GM21825 (cell line): ENCODE data around the gene CHST12.

Experiments
- ATAC-seq: cut with Tn5 transposase; IDR thresholded peaks from one replicate; pipeline ENCODE4 v1.9.1; 2021; ENCODE audit warnings: mild to moderate bottlenecking, moderate library complexity; ENCODE audit not compliant: unreplicated experiment

CHST12 gene

DNA sequence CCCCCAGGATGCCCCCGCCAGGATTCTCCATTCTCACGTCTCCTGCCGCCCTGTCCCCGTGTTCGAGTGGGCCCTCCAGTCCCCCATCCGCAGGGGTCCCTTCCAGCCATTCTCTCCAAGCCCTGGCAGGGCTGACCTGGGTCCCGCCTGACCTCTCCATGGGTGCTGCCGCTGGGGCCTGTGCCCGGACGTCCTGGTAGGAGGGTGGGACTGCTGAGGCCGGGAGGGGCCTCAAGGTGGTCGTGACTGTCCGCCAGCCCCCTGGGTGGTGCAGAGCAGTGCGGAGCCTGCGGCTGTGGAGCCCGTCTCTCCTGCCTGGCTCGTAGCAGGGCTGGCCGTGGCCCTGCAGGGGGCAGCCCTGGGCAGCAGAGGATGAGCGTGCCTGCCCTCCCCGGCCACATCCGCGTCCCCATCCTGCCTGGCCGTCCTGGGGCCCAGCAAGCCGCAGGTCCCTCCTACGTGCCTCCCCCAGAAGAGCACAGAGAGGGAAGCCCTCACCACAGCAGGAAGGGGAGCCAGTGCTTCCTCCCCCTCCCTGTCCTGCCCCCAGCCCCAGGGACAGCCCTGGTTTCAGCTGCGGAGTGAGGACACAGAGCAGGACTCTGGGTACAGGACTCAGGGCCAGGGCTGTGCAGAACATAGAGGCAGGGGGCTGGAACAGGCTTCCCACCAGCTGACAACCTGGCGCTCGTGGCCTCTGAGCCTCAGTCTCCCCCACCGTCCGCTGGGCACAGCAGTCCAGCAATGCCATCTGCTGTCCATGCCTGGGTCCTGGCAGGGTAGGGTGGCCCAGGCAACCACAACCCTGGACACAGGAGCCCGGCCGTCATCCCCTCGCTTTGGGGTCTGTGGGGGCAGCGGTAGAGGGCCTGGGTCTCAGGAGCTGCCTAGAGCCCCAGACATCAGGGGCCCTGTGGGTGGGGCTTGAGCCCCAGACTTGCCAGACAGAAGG lies 74.3 kb downstream of the CHST12 start:
- peak; percentile 61 for ATAC-seq

DNA sequence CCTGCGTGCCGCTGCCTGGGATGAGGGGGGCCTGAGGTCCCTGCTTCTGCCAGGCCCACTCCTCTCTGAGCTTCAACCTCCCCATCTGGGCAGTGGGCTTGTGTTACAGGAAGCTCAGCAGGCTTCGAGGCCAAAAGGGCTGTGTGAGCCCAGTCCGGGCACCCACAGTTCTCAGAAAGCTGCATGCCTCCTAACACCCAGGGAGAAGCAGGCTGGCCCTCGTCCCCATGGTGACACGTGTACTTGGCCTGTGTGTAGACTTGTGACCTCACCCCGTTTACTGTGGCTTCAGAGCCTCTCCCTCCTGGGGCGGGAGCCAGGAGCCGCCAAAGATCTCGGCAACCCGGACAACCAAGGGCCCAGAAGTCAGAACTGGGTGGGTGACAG lies 75.0 kb downstream of the CHST12 start:
- ATAC-seq = no peak

DNA sequence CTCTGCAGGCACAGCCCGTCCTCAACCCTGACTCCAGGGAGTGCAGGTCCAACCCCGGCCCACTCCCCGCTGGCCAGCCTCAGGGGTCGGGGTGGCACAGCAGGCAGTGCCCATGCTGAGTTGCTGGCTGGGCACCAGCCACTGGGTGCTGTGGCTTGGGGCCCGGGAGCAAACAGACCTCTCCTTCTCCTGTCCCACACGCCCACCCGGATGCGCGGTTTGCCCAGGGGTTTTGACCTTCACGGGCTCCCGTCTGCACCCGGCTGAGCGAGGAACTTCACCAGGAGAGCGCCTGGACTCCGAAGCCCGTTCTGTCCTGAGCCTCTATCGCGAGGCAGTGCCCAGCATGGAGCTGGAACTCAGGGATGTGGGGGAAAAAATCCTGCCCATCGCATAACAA lies 75.4 kb downstream of the CHST12 start:
- ATAC-seq = no peak

DNA sequence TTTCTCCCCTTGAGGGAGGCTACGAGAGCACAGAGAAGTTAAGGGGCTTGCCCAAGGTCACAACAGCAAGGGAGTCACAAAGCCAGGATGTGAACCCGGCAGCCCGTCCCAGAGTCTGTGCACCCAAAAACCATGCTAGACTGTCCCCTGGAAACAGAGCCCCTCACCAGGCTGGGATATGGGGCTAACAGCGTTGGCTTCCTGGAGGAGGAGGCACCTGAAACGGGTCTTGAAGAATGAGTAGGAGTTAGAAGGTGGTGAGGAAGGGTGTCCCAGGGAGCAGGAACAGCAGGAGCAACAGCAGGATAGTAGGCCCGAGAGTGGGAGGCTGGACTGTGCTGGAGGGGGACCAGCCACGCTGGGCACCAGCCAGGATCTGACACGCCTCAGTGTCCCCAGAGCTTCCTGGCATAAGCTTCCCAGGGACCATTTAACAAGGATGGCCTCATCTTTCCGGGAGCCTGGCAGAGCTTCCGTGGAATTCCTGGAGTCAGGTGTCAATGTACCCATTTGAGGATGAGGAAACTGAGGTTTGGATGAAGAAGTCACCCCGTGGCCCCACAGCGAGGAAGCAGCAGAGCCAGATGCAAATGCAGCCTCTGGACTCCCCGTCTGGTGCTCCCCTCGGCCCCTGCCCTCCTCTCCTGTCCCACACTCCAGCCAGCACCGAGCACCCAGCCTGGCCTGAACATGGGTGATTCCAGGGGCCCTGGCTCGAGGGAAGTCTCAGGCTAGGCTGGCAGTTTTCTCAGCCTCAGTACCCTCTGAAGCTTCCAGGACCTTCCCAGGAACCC lies 76.1 kb downstream of the CHST12 start:
- ATAC-seq = no peak

DNA sequence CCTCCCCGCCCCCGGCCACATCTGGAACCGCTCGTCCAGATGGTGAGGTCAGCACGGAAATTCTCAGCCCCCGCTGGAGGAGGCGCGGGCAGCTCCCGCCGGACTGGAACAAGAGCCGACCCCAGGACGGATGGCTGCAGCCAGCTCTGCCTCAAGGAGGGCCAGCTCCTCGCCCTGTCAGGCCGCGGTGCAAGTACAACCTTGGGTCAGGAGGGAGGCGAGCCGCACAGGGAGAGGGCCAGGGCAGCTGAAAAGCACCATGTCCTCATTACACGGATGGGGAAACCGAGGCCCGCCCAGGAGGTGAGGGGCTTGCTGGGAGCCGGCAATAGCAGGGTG lies 76.6 kb downstream of the CHST12 start:
- ATAC-seq = no peak

DNA sequence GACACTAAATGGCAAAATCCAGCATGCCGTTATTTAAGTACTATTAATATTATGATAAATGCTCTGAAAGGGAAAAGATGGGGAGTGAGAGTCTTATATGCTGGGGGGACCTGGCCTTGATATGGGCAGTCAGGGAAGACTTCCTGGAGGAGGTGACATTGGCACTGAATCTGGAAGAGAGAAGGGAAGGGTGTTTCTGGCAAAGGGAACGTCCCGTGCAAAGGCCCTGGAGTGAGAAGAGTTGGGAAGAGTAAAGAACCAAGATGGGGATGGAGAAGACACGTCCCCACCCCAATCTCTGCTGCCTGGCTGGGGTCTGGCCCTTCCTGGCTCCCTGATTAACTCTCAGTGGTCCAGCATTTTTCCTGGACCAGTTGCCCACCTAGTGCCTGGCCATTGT lies 77.8 kb downstream of the CHST12 start:
- no peak for ATAC-seq

DNA sequence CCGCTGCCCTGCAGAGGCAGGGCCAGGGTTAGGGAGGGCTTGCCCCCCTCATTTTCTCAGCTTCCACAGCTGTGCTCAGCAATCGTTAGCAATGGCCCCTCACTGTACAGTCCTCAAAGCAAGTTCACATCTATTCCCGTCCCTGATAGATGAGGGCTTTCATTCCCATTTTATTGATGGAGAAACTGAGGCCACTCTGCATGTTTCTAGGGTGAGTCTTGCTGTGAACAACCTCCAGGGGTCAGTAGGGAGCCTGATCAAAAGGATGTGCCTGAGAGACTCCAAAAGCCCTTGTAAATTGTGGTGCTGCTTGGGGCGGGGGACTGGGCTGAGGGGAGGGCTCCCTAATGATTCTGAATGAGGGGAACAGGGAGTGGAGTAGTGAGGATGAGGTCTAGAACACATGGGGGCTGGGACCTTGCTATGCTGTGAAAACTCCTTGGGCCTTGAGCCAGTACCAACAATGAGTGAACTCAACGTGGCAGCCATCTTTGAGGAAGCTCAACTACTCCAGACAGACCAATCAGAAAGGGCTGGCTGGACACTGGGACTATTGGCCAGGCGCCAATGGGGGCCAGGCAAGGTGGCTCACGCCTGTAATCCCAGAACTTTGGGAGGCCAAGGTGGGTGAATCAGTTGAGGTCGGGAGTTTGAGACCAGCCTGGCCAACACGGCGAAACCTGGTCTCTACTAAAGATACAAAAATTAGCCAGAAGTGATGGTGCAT lies 79.5 kb downstream of the CHST12 start:
- ATAC-seq = no peak

DNA sequence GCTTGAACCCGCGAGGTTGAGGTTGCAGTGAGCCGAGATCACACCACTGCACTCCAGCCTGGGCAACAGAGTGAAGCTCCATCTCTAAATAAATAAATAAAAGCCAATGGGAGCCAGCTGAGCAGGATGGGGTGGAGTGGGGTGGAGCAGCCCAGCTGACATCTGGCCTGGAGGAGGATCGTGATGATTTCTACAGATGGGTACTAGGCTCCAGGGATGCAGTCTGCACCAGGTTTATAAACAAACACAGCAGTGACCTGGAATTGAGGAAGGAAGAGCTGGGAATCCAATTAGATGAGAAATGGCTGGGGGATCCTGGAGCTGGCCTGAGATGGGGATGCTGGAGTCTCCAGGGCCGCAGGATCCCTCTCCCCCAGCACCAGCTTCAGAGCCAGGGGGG lies 80.1 kb downstream of the CHST12 start:
- ATAC-seq = no peak

DNA sequence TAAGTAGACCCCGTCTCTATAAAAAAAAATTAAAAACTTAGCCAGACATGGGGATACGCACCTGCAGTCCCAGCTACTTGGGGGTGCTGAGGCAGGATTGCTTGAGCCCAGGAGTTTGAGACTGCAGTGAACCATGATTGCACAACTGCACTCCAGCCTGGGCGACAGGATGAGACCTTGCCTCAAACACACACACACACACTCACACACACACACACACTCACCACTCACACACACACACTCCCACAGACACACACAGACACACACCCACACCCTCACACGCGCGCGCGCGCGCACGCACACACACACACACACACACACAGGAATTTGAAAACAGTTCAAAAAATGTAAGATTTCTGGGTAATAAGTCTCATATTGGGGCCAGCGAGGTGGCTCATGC lies 81.5 kb downstream of the CHST12 start:
- no peak for ATAC-seq

DNA sequence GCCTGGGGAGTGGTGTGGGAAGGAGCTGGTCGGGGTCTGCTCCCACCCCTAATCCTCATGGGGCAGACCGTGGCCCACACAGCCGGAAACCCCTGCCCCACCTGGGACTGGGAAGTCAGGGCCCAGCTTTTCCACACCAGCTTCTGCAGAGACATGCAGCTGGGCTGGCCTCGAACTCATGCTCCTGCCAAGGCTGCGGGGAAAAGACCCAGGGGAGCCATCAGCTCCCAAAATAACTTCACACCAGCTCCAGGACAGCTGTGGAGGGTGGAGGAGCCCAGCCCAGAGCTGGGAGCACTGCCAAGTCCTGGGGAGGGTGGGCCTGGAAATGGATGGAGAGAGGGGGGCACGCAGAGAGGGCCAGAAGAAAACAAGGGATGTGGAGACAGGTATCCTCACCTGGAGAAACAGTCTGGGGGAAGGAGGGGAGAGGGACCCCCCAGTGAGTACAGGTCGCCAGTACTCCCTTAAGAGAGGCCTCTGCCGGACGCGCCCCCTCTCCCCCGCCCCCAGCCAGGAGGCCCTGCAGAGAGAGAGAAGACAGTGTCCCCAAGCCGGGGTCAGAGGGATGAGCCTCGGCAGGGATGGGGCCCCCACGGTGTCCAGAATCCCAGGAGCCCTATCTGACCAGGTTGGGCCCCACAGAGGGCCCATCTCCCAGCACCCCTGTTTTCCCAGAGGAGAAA lies 84.3 kb downstream of the CHST12 start:
- no peak for ATAC-seq

DNA sequence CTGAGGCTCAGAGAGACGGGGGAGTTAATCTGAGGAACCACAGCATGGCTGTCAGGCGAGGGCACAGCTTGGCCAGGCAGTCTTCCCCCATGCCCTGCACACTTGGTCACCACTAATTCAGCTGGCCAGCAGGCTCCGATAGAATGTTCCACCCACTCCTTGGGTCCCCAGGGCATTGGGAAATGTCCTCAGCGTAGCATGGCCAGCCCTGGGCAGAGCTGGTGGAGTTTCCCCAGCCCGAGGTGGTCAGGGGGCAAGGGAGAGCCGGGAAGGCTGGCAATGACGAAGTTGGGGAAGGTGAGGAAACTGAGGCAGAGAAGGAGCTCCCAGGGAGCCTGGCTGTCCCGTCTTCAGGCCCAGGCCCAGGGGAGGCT lies 84.8 kb downstream of the CHST12 start:
- ATAC-seq = no peak

DNA sequence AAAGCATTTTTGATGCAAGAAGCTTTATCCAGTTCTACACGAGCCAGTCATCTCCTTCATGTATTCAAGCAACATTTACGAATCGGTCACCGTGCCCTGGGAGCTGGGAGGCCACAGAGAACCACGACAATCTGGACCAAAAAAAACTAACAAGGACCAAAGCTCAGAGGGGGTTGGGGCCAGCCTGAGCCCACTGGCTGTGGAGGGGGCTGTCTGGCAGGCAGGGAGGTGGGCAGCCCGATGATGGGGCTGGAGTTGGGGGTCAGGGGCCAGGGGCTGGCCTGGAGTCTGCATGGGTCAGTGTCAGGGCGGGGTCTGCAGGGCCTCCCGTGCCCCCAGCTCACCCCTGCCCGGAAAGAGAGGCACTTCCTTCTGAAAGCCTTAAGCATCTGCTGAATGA lies 85.3 kb downstream of the CHST12 start:
- ATAC-seq = no peak

DNA sequence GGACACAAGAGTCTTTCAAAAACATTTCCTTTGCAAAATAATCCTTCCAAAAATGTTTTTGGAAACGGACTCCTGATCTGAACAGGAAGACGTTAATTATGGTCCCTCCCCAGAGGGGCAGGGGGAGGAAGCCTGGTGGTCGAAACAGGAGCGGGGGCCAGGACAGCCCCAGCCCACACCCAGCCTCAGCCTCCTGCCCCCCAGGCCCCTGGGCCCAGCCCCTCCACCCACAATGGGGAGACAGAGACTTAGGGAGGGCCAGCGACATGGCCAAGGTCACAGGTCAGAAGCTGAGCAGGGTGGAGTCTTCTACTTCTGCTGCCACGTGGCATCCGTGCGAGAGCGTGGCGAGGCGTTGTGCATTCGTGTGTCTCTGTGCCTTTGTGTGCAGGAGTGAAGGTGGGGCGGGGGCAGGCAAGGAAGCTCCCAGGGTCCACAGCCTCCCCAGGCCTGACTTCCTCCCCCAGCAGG lies 86.8 kb downstream of the CHST12 start:
- ATAC-seq = no peak

DNA sequence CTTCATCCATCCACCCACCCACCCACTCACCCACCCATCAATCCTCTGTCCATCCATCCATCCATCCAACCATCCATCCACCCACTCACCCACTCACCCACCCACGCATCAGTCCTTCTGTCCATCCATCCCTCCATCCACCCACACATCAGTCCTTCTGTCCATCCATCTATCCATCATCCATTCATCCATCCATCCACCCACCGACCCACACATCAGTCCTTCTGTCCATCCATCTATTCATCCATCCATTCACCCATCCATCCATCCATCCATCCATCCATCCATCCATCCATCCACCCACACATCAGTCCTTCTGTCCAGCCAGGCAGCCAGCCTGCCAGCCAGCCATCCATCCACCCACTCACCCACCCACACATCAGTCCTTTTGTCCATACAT lies 88.6 kb downstream of the CHST12 start:
- ATAC-seq = no peak

DNA sequence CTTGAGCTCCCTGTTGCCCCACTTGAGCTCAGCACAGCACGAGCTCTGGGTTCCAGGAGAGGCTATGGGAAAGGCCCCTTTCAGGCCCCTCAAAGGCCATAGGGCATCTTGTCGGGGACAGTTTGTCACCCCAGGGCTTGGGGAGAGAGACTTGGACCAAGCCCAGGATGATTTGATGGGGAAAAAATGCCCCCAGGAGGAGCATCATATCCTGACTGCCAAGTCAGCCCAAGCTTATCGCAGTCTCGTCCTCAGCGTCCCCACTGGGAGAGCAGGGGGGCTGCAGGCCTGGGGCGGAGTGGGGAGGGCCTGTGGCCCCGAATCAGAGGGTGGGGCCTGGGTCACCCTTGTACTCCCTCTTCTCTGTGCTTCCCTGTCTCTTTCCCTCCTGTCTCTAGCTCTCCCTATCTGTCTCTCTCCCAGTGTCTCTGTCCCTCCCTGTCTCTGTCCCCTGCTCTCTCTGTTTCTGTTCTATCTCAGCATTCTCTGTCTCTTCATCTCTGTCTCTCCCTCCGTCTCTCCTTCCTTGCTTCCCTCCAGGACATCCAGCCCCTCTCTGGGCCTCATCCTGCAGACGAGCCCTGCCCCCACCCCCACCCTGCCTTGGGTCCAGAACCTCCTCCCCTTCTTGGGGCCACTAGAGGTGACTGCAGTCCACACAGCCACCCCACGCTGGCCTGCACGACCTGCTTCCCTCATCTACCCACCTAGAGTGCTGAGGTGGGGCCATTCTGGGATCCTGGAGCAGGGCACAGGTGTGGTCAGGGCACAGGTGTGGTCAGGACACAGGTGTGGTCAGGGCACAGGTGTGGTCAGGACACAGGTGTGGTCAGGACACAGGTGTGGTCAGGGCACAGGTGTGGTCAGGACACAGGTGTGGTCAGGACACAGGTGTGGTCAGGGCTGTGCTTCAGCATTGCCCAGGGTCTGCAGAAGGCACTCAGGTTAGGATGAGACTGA lies 90.1 kb downstream of the CHST12 start:
- ATAC-seq = no peak

DNA sequence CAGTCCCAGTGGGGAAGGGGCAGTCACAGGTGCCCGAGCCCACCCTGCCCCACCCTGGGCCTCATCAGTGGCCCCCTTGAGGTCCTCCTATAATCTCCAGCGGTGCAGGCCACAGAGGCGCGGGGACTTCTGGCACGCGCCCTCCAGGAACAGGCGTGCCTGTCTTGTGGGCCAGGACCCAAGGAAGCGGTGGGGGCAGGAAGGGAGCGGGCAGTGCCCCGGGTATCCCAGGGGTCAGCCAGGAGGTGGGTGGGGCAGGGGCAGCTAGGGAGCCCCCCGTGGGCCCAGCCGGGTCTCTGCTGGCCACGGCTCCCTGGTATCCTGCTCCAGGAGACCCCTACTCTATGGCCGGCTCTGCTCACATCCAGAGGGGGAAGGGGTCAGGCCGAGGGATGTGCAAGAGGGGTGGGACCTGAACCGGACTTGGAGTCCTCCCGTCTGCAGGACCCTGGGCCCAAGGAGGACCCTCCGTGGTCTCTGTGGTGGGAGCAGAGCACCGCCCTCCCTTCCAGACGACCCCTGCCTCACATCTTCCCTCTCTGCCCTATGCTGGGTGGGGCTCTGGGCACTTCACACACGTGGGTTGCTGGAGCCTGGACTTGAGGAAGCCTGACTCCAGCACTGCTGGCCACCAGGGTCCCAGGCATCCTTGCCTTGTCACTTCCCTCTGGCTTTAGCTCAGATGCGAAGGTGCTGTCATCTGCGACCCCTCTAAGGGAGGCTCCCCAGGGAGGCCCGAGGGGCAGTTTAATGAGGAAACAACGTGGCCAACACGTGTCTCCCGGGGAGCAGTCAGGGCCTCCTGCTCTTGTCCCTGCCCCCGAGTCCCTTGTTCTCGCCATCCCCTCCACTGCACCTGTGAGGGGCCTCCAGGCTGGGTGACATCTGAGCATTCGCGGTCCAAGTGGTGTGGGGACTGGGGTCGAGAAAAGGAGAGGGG lies 91.0 kb downstream of the CHST12 start:
- ATAC-seq = no peak

DNA sequence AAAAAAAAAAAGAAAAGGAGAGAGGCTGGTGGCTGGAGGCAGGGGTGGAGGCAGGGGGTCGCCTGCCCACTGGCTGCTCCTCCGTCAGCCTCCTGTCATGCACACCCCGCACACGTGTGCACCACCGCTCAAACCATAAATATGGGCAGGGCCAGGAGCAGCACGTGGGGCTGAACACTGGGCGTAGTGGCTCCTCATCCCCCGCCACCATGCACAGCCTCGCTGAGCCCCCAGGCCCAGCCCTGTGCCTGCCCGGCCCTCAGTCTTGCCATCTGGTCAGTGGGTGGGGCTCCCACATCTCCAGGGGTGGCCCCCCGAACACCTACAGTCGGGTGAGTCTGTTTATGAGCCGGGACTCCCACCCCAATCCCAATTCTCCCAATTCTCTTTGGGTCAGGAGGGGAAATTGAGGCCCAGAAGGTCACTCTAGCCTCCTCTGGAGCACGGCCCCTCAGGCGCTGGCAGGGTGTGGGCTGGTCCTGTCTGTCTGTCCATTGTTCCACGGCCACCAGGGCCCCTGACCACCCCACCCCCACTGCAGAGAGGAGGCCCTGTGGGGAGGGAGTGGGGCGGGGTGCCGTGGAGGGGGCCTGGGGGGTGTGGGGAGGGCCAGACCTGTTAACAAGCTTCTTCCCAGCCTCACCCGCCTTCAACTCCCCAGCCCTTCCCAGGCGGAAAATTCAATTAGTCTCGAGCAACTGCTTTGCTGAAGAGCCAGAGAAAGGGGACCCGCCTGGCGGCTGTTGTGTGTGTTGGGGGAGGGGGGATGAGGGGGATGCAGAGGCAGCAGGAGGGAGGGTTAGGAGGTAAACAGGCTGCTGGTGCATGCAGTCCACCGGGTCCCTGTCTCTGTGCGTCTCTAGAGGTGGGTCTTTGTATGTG lies 92.2 kb downstream of the CHST12 start:
- ATAC-seq = no peak

DNA sequence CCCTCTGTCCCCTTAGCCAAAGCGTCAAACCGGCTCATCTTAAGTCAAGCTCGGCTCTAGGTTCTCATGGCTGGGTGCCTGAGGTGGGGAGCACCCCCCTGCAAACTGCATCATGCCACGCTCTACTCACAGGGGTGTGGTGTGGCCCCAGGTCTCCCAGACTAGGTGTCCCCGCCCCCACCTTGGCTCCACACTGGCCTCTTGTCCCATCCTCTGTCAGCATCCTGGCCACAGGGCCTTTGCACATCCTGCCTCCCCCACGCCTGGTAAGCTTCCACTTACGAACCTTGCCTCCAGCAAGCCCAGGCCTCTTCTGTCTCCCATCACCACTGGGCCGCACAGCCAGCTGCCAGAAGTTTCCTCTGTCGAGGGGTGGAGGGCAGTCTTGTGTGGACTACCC lies 93.0 kb downstream of the CHST12 start:
- ATAC-seq = no peak
